Measurements from ENCODE around the gene PAPLN. TPM values are rescaled to one million over a fixed set of nuclear protein-coding genes. Genes with fewer than 3 reads are reported as not detected.

The PAPLN gene
- total and polyA plus RNA-seq, 4 donors: 0.68 to 2.8 (median 1.3) TPM

- TF ChIP-seq GABPA (IDR thresholded peaks at IDR 0.05 in 1 of 2, conservative IDR thresholded peaks at IDR 0.05 in 1 of 2) (no peak), EGR1 (IDR thresholded peaks at IDR 0.05; ENCODE audit: low read depth in 2 of 2) (no peak), HNF4A (conservative IDR thresholded peaks at IDR 0.05) (no peak), JUND (IDR thresholded peaks at IDR 0.05) (no peak), FOXA1 (IDR thresholded peaks at IDR 0.05) (no peak), MAX (IDR thresholded peaks at IDR 0.05) (no peak), RAD21 (IDR thresholded peaks at IDR 0.05) (no peak), CTCF (IDR thresholded peaks at IDR 0.05; ENCODE audit: low read depth, low read length, missing input control) (no peak), NR2F2 (IDR thresholded peaks at IDR 0.05) (no peak)
- Histone ChIP-seq H3K36me3 (ENCODE audit: control insufficient read depth in 4 of 4, insufficient read depth in 3 of 4, low read depth in 1 of 4, low read length in 3 of 4) (no peaks in the 10 kb centered on the region), H3K9ac (ENCODE audit: low read depth in 1 of 2, low read length in 2 of 2) (no peak overlapping the region), H3K4me1 (ENCODE audit: control insufficient read depth in 4 of 4, insufficient read depth in 4 of 4, low read length in 3 of 4) (no peaks in the 10 kb centered on the region), H3K27me3 (ENCODE audit: control insufficient read depth in 4 of 4, insufficient read depth in 4 of 4, low read length in 3 of 4) (no peaks in the 10 kb centered on the region), H3K27ac (ENCODE audit: low read depth in 1 of 2, low read length in 2 of 2) (no peak overlapping the region), H3K9me3 (ENCODE audit: control insufficient read depth in 4 of 4, low read length in 3 of 4) (no peaks in the 10 kb centered on the region), H3K4me3 (ENCODE audit: low read depth in 1 of 3, low read length in 3 of 3) (no peak overlapping the region)
- 93% methylated on average over 10 of the region's 10 CpGs for WGBS
- DNase-seq (ENCODE audit: low spot score): no peak
These were observed 16.0 kb downstream of the PAPLN start for GRCh38 chr14:73253323-73253610.

GRCh38 chr14:73253721-73254120, 16.4 kb downstream of the PAPLN start:
- no peak overlapping the region for H3K9ac ChIP-seq (ENCODE audit: low read depth in 1 of 2, low read length in 2 of 2)
- H3K36me3 ChIP-seq (ENCODE audit: control insufficient read depth in 4 of 4, insufficient read depth in 3 of 4, low read depth in 1 of 4, low read length in 3 of 4): no peaks in the 10 kb centered on the region
- no peak for DNase-seq (ENCODE audit: low spot score)
- no peak overlapping the region for H3K27ac ChIP-seq (ENCODE audit: low read depth in 1 of 2, low read length in 2 of 2)
- no peaks in the 10 kb centered on the region for H3K4me1 ChIP-seq (ENCODE audit: control insufficient read depth in 4 of 4, insufficient read depth in 4 of 4, low read length in 3 of 4)
- H3K4me3 ChIP-seq (ENCODE audit: low read depth in 1 of 3, low read length in 3 of 3): no peak overlapping the region
- no peaks in the 10 kb centered on the region for H3K27me3 ChIP-seq (ENCODE audit: control insufficient read depth in 4 of 4, insufficient read depth in 4 of 4, low read length in 3 of 4)
- TF ChIP-seq TAF1 (conservative IDR thresholded peaks at IDR 0.05) (no peak), REST (IDR thresholded peaks at IDR 0.05) (no peak), HNF4G (IDR thresholded peaks at IDR 0.05) (no peak), CTCF (IDR thresholded peaks at IDR 0.05; ENCODE audit: low read depth, low read length, missing input control) (no peak), NR2F2 (IDR thresholded peaks at IDR 0.05) (no peak), HNF4A (conservative IDR thresholded peaks at IDR 0.05) (no peak)
- WGBS: 96% methylated on average over 12 of the region's 12 CpGs
- H3K9me3 ChIP-seq (ENCODE audit: control insufficient read depth in 4 of 4, low read length in 3 of 4): no peaks in the 10 kb centered on the region

Data from liver (tissue), 9 donors.